Common myeloid progenitor, CD34-positive (primary cell): ENCODE data around the gene CFAP97D2.
"Not testable (repeated sequence)": the region's sequence is repeated elsewhere in the genome, so short reads cannot be mapped to it uniquely, and the experiment has no call there.

ENCODE experiments used
- CTCF ChIA-PET: fragments of 350-600 bp; sonication (Branson Sonifier 250); formaldehyde crosslinking; loops from one replicate; lab custom pipeline; 2021; ENCODE audit warnings: antibody characterized with exemption; lab: Charles Lee
- POLR2A ChIA-PET: fragments of 350-600 bp; sonication (Branson Sonifier 250); formaldehyde crosslinking; loops from one replicate; lab custom pipeline; 2021; ENCODE audit warnings: antibody characterized with exemption; lab: Charles Lee
- DNase-seq, 3 donors: peaks; one replicate each; pipeline versions ENCODE4 v3.0.0 to v3.0.0-alpha.2; 2013
- H3K27ac ChIP-seq, 2 experiments: 1 replicate in 1 of 2; 2 replicates in 1 of 2; pipeline ENCODE4 v1.7.0; 2013; ENCODE audit warnings: inconsistent platforms in 2 of 2, low read length in 2 of 2, mild to moderate bottlenecking in 2 of 2, low read depth in 1 of 2, moderate library complexity in 1 of 2; ENCODE audit not compliant: severe bottlenecking in 2 of 2, insufficient read depth in 1 of 2, poor library complexity in 1 of 2
- H3K27me3 ChIP-seq, 5 experiments: replicated peaks in 2 of 5; 1 replicate in 3 of 5; 2 replicates in 2 of 5; pipeline versions ENCODE4 v1.6.1 to v1.7.0; 2013; ENCODE audit warnings: low read length in 4 of 5, mild to moderate bottlenecking in 2 of 5, moderate library complexity in 2 of 5, inconsistent platforms in 1 of 5; ENCODE audit not compliant: insufficient read depth in 5 of 5, control insufficient read depth in 4 of 5
- H3K36me3 ChIP-seq, 4 experiments: 1 replicate in 2 of 4; 2 replicates in 2 of 4; pipeline versions ENCODE4 v1.6.1 to v1.7.0; 2013; ENCODE audit warnings: low read length in 3 of 4, control low read depth in 1 of 4, mild to moderate bottlenecking in 1 of 4; ENCODE audit not compliant: control insufficient read depth in 4 of 4, insufficient read depth in 4 of 4
- H3K4me1 ChIP-seq, 4 experiments: 1 replicate in 3 of 4; 2 replicates in 1 of 4; pipeline versions ENCODE4 v1.6.1 to v1.7.1; 2013; ENCODE audit warnings: low read length in 3 of 4, mild to moderate bottlenecking in 3 of 4, control low read depth in 1 of 4, inconsistent platforms in 1 of 4, moderate library complexity in 1 of 4; ENCODE audit not compliant: control insufficient read depth in 4 of 4, insufficient read depth in 4 of 4; ENCODE audit errors: control extremely low read depth in 1 of 4
- H3K4me3 ChIP-seq, 7 experiments: 1 replicate in 4 of 7; 2 replicates in 3 of 7; pipeline versions ENCODE4 v1.5.1 to v1.7.0; 2013; ENCODE audit warnings: mild to moderate bottlenecking in 7 of 7, low read length in 6 of 7, moderate library complexity in 6 of 7, inconsistent platforms in 2 of 7, low read depth in 2 of 7, control low read depth in 1 of 7; ENCODE audit not compliant: insufficient read depth in 4 of 7, control insufficient read depth in 1 of 7; ENCODE audit errors: extremely low read depth in 1 of 7
- H3K9me3 ChIP-seq, 5 experiments: 1 replicate in 4 of 5; 2 replicates in 1 of 5; pipeline versions ENCODE4 v1.6.1 to v1.7.1; 2013; ENCODE audit warnings: low read length in 4 of 5, mild to moderate bottlenecking in 2 of 5, inconsistent platforms in 1 of 5, low read depth in 1 of 5, moderate library complexity in 1 of 5; ENCODE audit not compliant: control insufficient read depth in 4 of 5, insufficient read depth in 2 of 5; ENCODE audit errors: control extremely low read depth in 1 of 5
- WGBS: methylation state at CpG from one replicate; pipeline ENCODE4 v1.1.5; 2013; ENCODE audit not compliant: insufficient coverage; 5-methylcytosine and 5-hydroxymethylcytosine counted together

Gene CFAP97D2

GRCh38 chr13:114261328-114261965 lies 82.4 kb downstream of the CFAP97D2 start:
- no peaks in the 10 kb centered on the region for H3K9me3 ChIP-seq
- 93% methylated on average over 3 of the region's 3 CpGs for WGBS
- H3K4me1 ChIP-seq: peaks cover 7 to 40% (median 28%) of the 10 kb centered on the region in 4 experiments
- no peaks in the 10 kb centered on the region for H3K27me3 ChIP-seq
- POLR2A ChIA-PET: no interaction called here
- H3K36me3 ChIP-seq: peaks cover 18 to 74% (median 52%) of the 10 kb centered on the region in 4 experiments
- no peak for DNase-seq
- CTCF ChIA-PET: interaction anchor here (1.0 kb wide), 1 partner anchor 9 kb away, joined by 3 read pairs; no protein-coding TSS in a partner anchor
- no peak overlapping the region for H3K27ac ChIP-seq
- no peak overlapping the region for H3K4me3 ChIP-seq

GRCh38 chr13:114263578-114263977 lies 84.5 kb downstream of the CFAP97D2 start:
- Histone ChIP-seq H3K36me3 (peaks cover 21 to 76% (median 56%) of the 10 kb centered on the region in 4 experiments), H3K27ac (peak overlapping the region in 1 of 2 experiments; percentile 29), H3K9me3 (peaks cover 0 to 3% (median 0%) of the 10 kb centered on the region in 5 experiments), H3K27me3 (no peaks in the 10 kb centered on the region), H3K4me3 (peak overlapping the region in 1 of 7 experiments; percentile 40), H3K4me1 (peaks cover 7 to 40% (median 28%) of the 10 kb centered on the region in 4 experiments)
- ChIA-PET CTCF (no interaction called here), POLR2A (no interaction called here)
- WGBS: 0% methylated on average over 4 of the region's 5 CpGs
- DNase-seq: peak; percentile 32 to 82 (median 73)

DNA sequence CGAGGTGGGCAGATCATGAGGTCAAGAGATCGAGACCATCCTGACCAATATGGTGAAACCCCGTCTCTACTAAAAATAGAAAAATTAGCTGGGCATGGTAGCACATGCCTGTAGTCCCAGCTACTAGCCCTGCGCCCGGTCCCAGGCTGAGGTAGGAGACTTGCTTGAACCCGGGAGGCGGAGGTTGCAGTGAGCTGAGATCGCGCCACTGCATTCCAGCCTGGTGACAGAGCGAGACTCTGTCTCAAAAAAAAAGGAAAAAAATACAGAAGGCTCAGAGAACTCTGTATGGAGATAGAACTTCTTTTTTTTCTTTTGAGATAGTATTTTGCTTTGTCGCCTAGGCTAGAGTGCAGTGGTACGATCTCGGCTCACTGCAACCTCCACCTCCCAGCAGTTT lies 85.3 kb downstream of the CFAP97D2 start:
- H3K4me3 ChIP-seq, DNase-seq, POLR2A ChIA-PET, CTCF ChIA-PET, H3K27me3 ChIP-seq, H3K27ac ChIP-seq, H3K9me3 ChIP-seq: not testable (repeated sequence)
- 97% methylated on average over 12 of the region's 13 CpGs for WGBS
- peaks cover 7 to 40% (median 28%) of the 10 kb centered on the region in 4 experiments for H3K4me1 ChIP-seq
- H3K36me3 ChIP-seq: peaks cover 27 to 77% (median 58%) of the 10 kb centered on the region in 4 experiments

GRCh38 chr13:114264886-114265611 lies 86.0 kb downstream of the CFAP97D2 start:
- no peaks in the 10 kb centered on the region for H3K27me3 ChIP-seq
- H3K27ac ChIP-seq: no peak overlapping the region
- no peak overlapping the region for H3K4me3 ChIP-seq
- CTCF ChIA-PET: no interaction called here
- peaks cover 7 to 39% (median 28%) of the 10 kb centered on the region in 4 experiments for H3K4me1 ChIP-seq
- POLR2A ChIA-PET: no interaction called here
- peaks cover 26 to 75% (median 57%) of the 10 kb centered on the region in 4 experiments for H3K36me3 ChIP-seq
- peaks cover 0 to 3% (median 0%) of the 10 kb centered on the region in 5 experiments for H3K9me3 ChIP-seq
- WGBS: 86% methylated on average over 1 of the region's 8 CpGs
- no peak for DNase-seq

DNA sequence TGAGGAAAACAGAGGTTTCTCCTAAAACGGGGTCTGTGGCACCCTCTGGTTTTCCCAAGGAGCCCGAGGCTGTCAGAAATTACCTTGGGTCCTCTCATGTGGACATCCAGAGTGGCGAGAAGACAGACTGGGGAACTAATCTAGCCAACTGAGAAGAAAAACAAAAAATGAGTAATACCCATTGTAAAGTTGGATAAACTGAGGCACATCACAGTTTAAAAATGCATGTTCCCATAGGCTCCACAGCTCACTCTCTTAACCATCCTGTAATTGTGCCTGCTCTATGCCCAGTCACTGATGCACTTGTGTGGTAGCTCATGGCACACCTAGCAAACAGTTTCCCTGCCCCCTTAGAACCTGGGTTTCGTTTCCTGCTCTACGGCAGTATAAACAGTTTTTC lies 87.2 kb downstream of the CFAP97D2 start:
- H3K9me3 ChIP-seq: peaks cover 0 to 3% (median 0%) of the 10 kb centered on the region in 5 experiments
- H3K27me3 ChIP-seq: no peaks in the 10 kb centered on the region
- H3K4me3 ChIP-seq: no peak overlapping the region
- H3K27ac ChIP-seq: no peak overlapping the region
- peaks cover 7 to 27% (median 23%) of the 10 kb centered on the region in 4 experiments for H3K4me1 ChIP-seq
- 90% methylated on average over 1 of the region's 5 CpGs for WGBS
- CTCF ChIA-PET: no interaction called here
- POLR2A ChIA-PET: no interaction called here
- H3K36me3 ChIP-seq: peaks cover 26 to 65% (median 51%) of the 10 kb centered on the region in 4 experiments
- no peak for DNase-seq

- no peak overlapping the region for H3K27ac ChIP-seq
- H3K36me3 ChIP-seq: peaks cover 28 to 78% (median 50%) of the 10 kb centered on the region in 4 experiments
- no peak for DNase-seq
- 100% methylated on average over 2 of the region's 6 CpGs for WGBS
- H3K9me3 ChIP-seq: peaks cover 0 to 3% (median 0%) of the 10 kb centered on the region in 5 experiments
- ChIA-PET CTCF (interaction anchor here (0.8 to 1.0 kb wide), 2 partner anchors 9 to 11 kb away, joined by 3 read pairs; no protein-coding TSS in a partner anchor), POLR2A (no interaction called here)
- peaks cover 0 to 4% (median 3%) of the 10 kb centered on the region in 4 experiments for H3K4me1 ChIP-seq
- H3K4me3 ChIP-seq: no peak overlapping the region
- H3K27me3 ChIP-seq: no peaks in the 10 kb centered on the region
Measured at GRCh38 chr13:114268344-114269280, 89.6 kb downstream of the CFAP97D2 start.
